HepG2 (cell line): ENCODE results near the gene SNX11. TPM values are rescaled to one million over a fixed set of nuclear protein-coding genes. Genes with fewer than 3 reads are reported as not detected.

Experiments
- ATF7-NPFF ChIP-seq: sonication (generic); formaldehyde crosslinking; IDR thresholded peaks from 2 replicates; pipeline ENCODE4 v1.8.1; 2023; ENCODE audit warnings: mild to moderate bottlenecking, low read depth, missing genetic modification reagents, moderate library complexity
- ERF ChIP-seq: IDR thresholded peaks from 2 replicates; pipeline ENCODE4 v1.6.1; 2018; ENCODE audit warnings: missing biosample characterization, missing genetic modification reagents
- HMG20B ChIP-seq: conservative IDR thresholded peaks from 2 replicates; pipeline ENCODE4 v1.6.1; 2016; ENCODE audit warnings: missing genetic modification reagents, missing compliant biosample characterization
- KDM5B ChIP-seq: sonication (generic); formaldehyde crosslinking; IDR thresholded peaks from 2 replicates; pipeline ENCODE4 v1.4.0; 2020; ENCODE audit warnings: missing genetic modification reagents, mild to moderate bottlenecking, borderline replicate concordance
- NFATC3 ChIP-seq: sonication (generic); formaldehyde crosslinking; IDR thresholded peaks from 2 replicates; pipeline ENCODE4 v1.5.1; 2020; ENCODE audit warnings: mild to moderate bottlenecking, missing genetic modification reagents
- PHF8 ChIP-seq: sonication (generic); formaldehyde crosslinking; IDR thresholded peaks from 2 replicates; pipeline ENCODE4 v1.5.0; 2020; ENCODE audit warnings: missing genetic modification reagents
- TRIM24 ChIP-seq: sonication (generic); formaldehyde crosslinking; IDR thresholded peaks from 2 replicates; pipeline ENCODE4 v1.8.0; 2022; ENCODE audit warnings: mild to moderate bottlenecking, missing genetic modification reagents
- ZNF17 ChIP-seq: sonication (generic); formaldehyde crosslinking; IDR thresholded peaks from 2 replicates; pipeline ENCODE4 v1.5.0; 2020; ENCODE audit warnings: mild to moderate bottlenecking, missing genetic modification reagents
- ZNF7 ChIP-seq: IDR thresholded peaks from 2 replicates; pipeline ENCODE4 v1.6.1; 2016; ENCODE audit warnings: missing biosample characterization, missing genetic modification reagents
- polyA plus RNA-seq, 8 experiments: library from polyadenylated mRNA; depleted of rRNA in 3 of 8; stranded (reverse) in 7 of 8; unstranded in 1 of 8; fragments of >200 nt; fragmentation: Illumina TruSeq in 4 of 8; extraction: Trizol in 4 of 8; gene quantifications; 2 replicates each; pipeline versions ENCODE4 v1.2.1 to v1.2.3, GENCODE V29; 2011 to 2016; ENCODE audit warnings: low read depth in 4 of 8, missing spikeins in 1 of 8, mixed read lengths in 1 of 8; ENCODE audit not compliant: insufficient read depth in 1 of 8
- total RNA-seq, 5 experiments: library from RNA; depleted of rRNA; stranded (reverse); fragments of >200 nt; fragmentation: Illumina TruSeq; extraction: Trizol; gene quantifications; 2 replicates each; pipeline ENCODE4 v1.2.3, GENCODE V29; 2016; ENCODE audit warnings: low read depth in 1 of 5
- TF ChIP-seq, protein P1 (sequence below): sonication (generic); formaldehyde crosslinking; IDR thresholded peaks from 2 replicates; pipeline ENCODE4 v1.8.1; 2022; ENCODE audit warnings: low read depth, mild to moderate bottlenecking, missing genetic modification reagents
- TF ChIP-seq, protein P2 (sequence below): IDR thresholded peaks from 2 replicates; pipeline ENCODE4 v1.6.1; 2016; ENCODE audit warnings: low read depth
- TF ChIP-seq, protein P3 (sequence below): sonication (generic); formaldehyde crosslinking; IDR thresholded peaks from 2 replicates; pipeline ENCODE4 v1.4.0; 2020; ENCODE audit warnings: missing genetic modification reagents
- TF ChIP-seq, protein P4 (sequence below): sonication (generic); formaldehyde crosslinking; IDR thresholded peaks from 2 replicates; pipeline ENCODE4 v1.4.0; 2020; ENCODE audit warnings: mild to moderate bottlenecking, missing genetic modification reagents

SNX11 gene
- total and polyA plus RNA-seq, 2 of the 13 experiments (the other 11 are each of a cell fraction or from before 2014, with no cell fraction given) = 12.9 to 14.0 TPM

DNA sequence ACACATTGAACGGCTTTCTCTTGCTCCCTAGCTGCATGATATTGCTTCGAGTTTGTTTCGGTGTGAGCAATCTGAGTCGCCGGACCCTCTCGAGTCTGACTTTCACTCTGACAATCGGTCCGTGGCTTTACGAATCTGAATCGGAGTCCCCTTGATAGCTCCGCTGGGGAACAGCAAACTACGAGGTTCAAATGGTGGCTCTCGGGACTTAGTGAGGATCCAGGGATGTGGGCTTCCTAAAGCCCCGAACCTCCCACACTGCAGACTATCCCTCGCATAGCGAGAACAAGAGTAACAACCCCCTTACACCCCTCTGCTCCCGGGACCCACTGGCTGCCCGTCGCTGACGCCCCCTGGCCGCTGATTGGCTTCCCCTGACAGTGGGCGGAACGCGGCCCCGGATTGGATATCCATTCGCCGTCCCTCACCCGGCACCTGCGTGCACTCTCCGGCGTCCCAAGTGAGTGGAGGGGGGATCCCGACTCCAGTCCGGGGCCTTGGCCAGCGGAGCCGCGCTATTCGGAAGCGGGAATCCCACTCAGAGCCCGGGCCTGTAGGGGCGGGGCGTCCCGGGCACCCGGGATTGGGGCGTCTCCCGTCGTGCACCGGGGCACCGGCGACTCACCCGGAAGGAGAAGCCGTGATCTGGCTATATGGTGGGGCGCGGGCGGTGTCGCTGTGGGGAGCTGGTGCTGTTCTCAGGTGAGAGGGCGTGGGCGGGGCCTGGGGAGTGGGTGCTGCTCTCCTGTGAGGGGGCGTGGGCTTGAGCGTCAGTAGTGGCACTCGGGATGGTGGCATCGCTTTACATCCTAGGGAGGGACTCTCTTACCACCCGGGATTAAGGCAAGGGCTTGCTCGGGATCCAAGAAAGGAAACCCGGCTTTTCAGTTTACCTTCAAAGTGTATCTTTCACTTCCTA is at the start of gene SNX11 (continued):
- TF ChIP-seq, protein P1, sequence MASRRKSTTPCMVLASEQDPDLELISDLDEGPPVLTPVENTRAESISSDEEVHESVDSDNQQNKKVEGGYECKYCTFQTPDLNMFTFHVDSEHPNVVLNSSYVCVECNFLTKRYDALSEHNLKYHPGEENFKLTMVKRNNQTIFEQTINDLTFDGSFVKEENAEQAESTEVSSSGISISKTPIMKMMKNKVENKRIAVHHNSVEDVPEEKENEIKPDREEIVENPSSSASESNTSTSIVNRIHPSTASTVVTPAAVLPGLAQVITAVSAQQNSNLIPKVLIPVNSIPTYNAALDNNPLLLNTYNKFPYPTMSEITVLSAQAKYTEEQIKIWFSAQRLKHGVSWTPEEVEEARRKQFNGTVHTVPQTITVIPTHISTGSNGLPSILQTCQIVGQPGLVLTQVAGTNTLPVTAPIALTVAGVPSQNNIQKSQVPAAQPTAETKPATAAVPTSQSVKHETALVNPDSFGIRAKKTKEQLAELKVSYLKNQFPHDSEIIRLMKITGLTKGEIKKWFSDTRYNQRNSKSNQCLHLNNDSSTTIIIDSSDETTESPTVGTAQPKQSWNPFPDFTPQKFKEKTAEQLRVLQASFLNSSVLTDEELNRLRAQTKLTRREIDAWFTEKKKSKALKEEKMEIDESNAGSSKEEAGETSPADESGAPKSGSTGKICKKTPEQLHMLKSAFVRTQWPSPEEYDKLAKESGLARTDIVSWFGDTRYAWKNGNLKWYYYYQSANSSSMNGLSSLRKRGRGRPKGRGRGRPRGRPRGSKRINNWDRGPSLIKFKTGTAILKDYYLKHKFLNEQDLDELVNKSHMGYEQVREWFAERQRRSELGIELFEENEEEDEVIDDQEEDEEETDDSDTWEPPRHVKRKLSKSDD (CRISPR knock-in tag) = peak; percentile 66; the same call in 1 of the 2 replicates
- 0 out of 2 replicates have a peak, but pooled peaks have one; percentile 30 for TF ChIP-seq ZNF17 (CRISPR knock-in tag)
- peak; percentile 93 for TF ChIP-seq KDM5B (CRISPR knock-in tag)
- TF ChIP-seq ATF7-NPFF = peak; percentile 84
- TF ChIP-seq, protein P2, sequence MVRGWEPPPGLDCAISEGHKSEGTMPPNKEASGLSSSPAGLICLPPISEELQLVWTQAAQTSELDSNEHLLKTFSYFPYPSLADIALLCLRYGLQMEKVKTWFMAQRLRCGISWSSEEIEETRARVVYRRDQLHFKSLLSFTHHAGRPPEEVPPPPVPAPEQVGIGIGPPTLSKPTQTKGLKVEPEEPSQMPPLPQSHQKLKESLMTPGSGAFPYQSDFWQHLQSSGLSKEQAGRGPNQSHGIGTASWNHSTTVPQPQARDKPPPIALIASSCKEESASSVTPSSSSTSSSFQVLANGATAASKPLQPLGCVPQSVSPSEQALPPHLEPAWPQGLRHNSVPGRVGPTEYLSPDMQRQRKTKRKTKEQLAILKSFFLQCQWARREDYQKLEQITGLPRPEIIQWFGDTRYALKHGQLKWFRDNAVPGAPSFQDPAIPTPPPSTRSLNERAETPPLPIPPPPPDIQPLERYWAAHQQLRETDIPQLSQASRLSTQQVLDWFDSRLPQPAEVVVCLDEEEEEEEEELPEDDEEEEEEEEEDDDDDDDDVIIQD (CRISPR knock-in tag) = 0 out of 2 replicates have a peak, but pooled peaks have one; percentile 12
- peak; percentile 31; the same call in 1 of the 2 replicates for TF ChIP-seq HMG20B (CRISPR knock-in tag)
- TF ChIP-seq, protein P3, sequence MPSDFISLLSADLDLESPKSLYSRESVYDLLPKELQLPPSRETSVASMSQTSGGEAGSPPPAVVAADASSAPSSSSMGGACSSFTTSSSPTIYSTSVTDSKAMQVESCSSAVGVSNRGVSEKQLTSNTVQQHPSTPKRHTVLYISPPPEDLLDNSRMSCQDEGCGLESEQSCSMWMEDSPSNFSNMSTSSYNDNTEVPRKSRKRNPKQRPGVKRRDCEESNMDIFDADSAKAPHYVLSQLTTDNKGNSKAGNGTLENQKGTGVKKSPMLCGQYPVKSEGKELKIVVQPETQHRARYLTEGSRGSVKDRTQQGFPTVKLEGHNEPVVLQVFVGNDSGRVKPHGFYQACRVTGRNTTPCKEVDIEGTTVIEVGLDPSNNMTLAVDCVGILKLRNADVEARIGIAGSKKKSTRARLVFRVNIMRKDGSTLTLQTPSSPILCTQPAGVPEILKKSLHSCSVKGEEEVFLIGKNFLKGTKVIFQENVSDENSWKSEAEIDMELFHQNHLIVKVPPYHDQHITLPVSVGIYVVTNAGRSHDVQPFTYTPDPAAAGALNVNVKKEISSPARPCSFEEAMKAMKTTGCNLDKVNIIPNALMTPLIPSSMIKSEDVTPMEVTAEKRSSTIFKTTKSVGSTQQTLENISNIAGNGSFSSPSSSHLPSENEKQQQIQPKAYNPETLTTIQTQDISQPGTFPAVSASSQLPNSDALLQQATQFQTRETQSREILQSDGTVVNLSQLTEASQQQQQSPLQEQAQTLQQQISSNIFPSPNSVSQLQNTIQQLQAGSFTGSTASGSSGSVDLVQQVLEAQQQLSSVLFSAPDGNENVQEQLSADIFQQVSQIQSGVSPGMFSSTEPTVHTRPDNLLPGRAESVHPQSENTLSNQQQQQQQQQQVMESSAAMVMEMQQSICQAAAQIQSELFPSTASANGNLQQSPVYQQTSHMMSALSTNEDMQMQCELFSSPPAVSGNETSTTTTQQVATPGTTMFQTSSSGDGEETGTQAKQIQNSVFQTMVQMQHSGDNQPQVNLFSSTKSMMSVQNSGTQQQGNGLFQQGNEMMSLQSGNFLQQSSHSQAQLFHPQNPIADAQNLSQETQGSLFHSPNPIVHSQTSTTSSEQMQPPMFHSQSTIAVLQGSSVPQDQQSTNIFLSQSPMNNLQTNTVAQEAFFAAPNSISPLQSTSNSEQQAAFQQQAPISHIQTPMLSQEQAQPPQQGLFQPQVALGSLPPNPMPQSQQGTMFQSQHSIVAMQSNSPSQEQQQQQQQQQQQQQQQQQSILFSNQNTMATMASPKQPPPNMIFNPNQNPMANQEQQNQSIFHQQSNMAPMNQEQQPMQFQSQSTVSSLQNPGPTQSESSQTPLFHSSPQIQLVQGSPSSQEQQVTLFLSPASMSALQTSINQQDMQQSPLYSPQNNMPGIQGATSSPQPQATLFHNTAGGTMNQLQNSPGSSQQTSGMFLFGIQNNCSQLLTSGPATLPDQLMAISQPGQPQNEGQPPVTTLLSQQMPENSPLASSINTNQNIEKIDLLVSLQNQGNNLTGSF (CRISPR knock-in tag) = no peak
- peak; percentile 86 for TF ChIP-seq PHF8 (CRISPR knock-in tag)
- TF ChIP-seq ERF (CRISPR knock-in tag) = peak; percentile 20; the same call in 1 of the 2 replicates
- TF ChIP-seq TRIM24 (CRISPR knock-in tag) = no peak
- no peak for TF ChIP-seq NFATC3
- TF ChIP-seq ZNF7 (CRISPR knock-in tag) = no peak
- TF ChIP-seq, protein P4, sequence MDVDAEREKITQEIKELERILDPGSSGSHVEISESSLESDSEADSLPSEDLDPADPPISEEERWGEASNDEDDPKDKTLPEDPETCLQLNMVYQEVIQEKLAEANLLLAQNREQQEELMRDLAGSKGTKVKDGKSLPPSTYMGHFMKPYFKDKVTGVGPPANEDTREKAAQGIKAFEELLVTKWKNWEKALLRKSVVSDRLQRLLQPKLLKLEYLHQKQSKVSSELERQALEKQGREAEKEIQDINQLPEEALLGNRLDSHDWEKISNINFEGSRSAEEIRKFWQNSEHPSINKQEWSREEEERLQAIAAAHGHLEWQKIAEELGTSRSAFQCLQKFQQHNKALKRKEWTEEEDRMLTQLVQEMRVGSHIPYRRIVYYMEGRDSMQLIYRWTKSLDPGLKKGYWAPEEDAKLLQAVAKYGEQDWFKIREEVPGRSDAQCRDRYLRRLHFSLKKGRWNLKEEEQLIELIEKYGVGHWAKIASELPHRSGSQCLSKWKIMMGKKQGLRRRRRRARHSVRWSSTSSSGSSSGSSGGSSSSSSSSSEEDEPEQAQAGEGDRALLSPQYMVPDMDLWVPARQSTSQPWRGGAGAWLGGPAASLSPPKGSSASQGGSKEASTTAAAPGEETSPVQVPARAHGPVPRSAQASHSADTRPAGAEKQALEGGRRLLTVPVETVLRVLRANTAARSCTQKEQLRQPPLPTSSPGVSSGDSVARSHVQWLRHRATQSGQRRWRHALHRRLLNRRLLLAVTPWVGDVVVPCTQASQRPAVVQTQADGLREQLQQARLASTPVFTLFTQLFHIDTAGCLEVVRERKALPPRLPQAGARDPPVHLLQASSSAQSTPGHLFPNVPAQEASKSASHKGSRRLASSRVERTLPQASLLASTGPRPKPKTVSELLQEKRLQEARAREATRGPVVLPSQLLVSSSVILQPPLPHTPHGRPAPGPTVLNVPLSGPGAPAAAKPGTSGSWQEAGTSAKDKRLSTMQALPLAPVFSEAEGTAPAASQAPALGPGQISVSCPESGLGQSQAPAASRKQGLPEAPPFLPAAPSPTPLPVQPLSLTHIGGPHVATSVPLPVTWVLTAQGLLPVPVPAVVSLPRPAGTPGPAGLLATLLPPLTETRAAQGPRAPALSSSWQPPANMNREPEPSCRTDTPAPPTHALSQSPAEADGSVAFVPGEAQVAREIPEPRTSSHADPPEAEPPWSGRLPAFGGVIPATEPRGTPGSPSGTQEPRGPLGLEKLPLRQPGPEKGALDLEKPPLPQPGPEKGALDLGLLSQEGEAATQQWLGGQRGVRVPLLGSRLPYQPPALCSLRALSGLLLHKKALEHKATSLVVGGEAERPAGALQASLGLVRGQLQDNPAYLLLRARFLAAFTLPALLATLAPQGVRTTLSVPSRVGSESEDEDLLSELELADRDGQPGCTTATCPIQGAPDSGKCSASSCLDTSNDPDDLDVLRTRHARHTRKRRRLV = peak; percentile 91
